HEK293T (cell line): Measurements from ENCODE around the gene SULT2B1.
"Not testable (repeated sequence)": the region's sequence is repeated elsewhere in the genome, so short reads cannot be mapped to it uniquely, and the experiment has no call there.

Source experiments
- CTCF ChIA-PET: fragments of 350-600 bp; formaldehyde crosslinking; extraction: SDS; loops from one replicate; lab custom pipeline; 2021; ENCODE audit warnings: antibody characterized with exemption, inconsistent platforms; lab: Yijun Ruan, JAX
- POLR2A ChIA-PET: fragments of 350-600 bp; formaldehyde crosslinking; extraction: SDS; loops from one replicate; lab custom pipeline; 2020; ENCODE audit warnings: antibody characterized with exemption, inconsistent platforms; lab: Yijun Ruan, JAX
- DNase-seq: peaks from one replicate; pipeline ENCODE4 v3.0.0; 2012; ENCODE audit warnings: mixed read lengths; ENCODE audit errors: extremely low spot score
- ARNT ChIP-seq: fragments of 450-650 bp; IDR thresholded peaks from 2 replicates; pipeline ENCODE4 v1.6.1; 2017; ENCODE audit warnings: mild to moderate bottlenecking
- BHLHE40 ChIP-seq: fragments of 450-650 bp; IDR thresholded peaks from 2 replicates; pipeline ENCODE4 v1.6.1; 2016; ENCODE audit warnings: mild to moderate bottlenecking, moderate library complexity, borderline replicate concordance
- CTBP1 ChIP-seq: fragments of 450-650 bp; IDR thresholded peaks from 2 replicates; pipeline ENCODE4 v1.6.1; 2016; ENCODE audit warnings: borderline replicate concordance
- ELF4 ChIP-seq: fragments of 450-650 bp; IDR thresholded peaks from 2 replicates; pipeline ENCODE4 v1.6.1; 2017; ENCODE audit warnings: antibody characterized with exemption
- FOXA1 ChIP-seq: fragments of 450-650 bp; IDR thresholded peaks from 2 replicates; pipeline ENCODE4 v1.6.1; 2016; ENCODE audit warnings: mild to moderate bottlenecking
- FOXK2 ChIP-seq: fragments of 450-650 bp; IDR thresholded peaks from 2 replicates; pipeline ENCODE4 v1.6.1; 2016; ENCODE audit warnings: mild to moderate bottlenecking
- FOXM1 ChIP-seq: fragments of 450-650 bp; IDR thresholded peaks from 2 replicates; pipeline ENCODE4 v1.6.1; 2017; ENCODE audit warnings: mild to moderate bottlenecking, borderline replicate concordance
- HDGF ChIP-seq: fragments of 450-650 bp; IDR thresholded peaks from 2 replicates; pipeline ENCODE4 v1.6.1; 2017; ENCODE audit warnings: antibody characterized with exemption, borderline replicate concordance
- L3MBTL2 ChIP-seq: fragments of 450-650 bp; conservative IDR thresholded peaks from 2 replicates; pipeline ENCODE4 v1.6.1; 2016; ENCODE audit warnings: mild to moderate bottlenecking
- LEF1 ChIP-seq: fragments of 450-650 bp; IDR thresholded peaks from 2 replicates; pipeline ENCODE4 v1.6.1; 2017; ENCODE audit warnings: mild to moderate bottlenecking, borderline replicate concordance
- NFRKB ChIP-seq: fragments of 450-650 bp; IDR thresholded peaks from 2 replicates; pipeline ENCODE4 v1.6.1; 2016; ENCODE audit warnings: mild to moderate bottlenecking, moderate library complexity
- SP1 ChIP-seq: fragments of 450-650 bp; IDR thresholded peaks from 2 replicates; pipeline ENCODE4 v1.6.1; 2017
- SUZ12 ChIP-seq: fragments of 450-650 bp; IDR thresholded peaks from 2 replicates; pipeline ENCODE4 v1.6.1; 2016; ENCODE audit warnings: mild to moderate bottlenecking
- TARDBP ChIP-seq: fragments of 450-650 bp; IDR thresholded peaks from 2 replicates; pipeline ENCODE4 v1.6.1; 2016
- ZNF384 ChIP-seq: fragments of 450-650 bp; IDR thresholded peaks from 2 replicates; pipeline ENCODE4 v1.6.1; 2016
- TF ChIP-seq, protein P1 (sequence below): fragments of 450-650 bp; IDR thresholded peaks from 2 replicates; pipeline ENCODE4 v1.6.1; 2016

SULT2B1 gene

DNA sequence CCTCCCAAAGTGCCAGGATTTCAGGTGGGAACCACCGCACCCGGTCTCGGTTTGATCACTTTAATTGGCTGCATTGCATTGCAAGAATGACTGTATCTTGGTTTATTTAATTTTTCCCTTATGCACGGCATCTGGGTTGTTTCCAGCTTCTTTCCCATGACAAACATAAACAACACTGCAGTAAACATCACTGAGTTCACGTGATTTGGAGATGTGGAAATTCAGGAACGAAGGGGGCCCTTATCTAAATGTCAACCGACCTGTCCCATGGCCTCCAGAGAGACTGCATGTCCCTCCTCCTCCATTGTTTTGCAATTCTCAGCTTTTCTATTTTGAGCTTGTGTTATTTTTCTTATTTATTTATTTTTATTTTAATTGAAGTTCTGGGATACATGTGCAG is 14.4 kb upstream of the SULT2B1 start:
- no peak for DNase-seq
- ChIA-PET POLR2A (no interaction called here), CTCF (no interaction called here)
- TF ChIP-seq FOXA1 (no peak), ZNF384 (no peak), FOXM1 (no peak), HDGF (no peak), SUZ12 (no peak), L3MBTL2 (no peak), ARNT (no peak), CTBP1 (no peak), ELF4 (no peak), SP1 (no peak), LEF1 (no peak), FOXK2 (no peak), TARDBP (no peak), BHLHE40 (no peak), NFRKB (no peak)
- TF ChIP-seq, protein P1, sequence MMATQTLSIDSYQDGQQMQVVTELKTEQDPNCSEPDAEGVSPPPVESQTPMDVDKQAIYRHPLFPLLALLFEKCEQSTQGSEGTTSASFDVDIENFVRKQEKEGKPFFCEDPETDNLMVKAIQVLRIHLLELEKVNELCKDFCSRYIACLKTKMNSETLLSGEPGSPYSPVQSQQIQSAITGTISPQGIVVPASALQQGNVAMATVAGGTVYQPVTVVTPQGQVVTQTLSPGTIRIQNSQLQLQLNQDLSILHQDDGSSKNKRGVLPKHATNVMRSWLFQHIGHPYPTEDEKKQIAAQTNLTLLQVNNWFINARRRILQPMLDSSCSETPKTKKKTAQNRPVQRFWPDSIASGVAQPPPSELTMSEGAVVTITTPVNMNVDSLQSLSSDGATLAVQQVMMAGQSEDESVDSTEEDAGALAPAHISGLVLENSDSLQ: no peak

DNA sequence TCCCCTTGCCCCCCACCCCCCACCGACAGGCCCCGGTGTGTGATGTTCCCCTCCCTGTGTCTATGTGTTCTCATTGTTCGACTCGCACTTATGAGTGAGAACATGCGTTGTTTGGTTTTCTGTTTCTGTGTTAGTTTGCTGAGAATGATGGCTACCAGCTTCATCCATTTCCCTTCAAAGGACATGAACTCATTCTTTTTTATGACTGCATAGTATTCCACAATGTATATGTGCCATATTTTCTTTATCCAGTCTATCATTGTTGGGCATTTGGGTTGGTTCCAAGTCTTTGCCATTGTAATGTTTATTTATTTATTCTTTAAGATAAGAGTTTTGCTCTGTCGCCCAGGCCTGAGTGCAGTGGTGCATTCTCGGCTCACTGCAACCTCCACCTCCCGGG is 13.9 kb upstream of the SULT2B1 start:
- POLR2A ChIA-PET, CTCF ChIA-PET, DNase-seq: not testable (repeated sequence)

DNA sequence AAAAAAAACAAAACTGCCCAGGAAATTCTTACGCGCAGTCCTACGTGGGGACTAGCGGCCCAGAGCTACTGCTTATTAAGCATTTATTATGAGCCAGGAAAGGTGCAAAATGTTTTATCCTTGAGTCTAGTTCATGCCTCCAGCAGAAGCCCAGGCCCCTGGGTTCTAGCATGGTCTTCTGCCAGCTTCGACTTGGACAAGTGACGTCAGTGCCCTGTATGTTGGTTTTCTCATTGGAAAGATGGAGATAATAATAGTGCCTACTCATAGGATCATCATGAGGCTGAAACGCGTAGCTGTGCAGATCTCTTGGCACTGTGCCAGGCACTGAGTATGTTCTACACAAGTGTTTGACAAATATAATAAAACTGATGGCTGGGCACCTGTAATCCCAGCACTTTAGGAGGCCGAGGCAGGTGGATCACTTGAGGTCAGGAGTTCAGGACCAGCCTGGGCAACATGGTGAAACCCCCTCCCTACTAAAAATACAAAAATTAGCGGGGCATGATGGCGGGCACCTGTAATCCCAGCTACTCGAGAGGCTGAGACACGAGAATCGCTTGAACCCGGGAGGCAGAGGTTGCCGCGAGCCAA is 12.4 kb upstream of the SULT2B1 start:
- TF ChIP-seq BHLHE40 (no peak), ZNF384 (no peak), ARNT (no peak)
- TF ChIP-seq, protein P1: no peak
- no peak for DNase-seq
- POLR2A ChIA-PET: interaction anchor here (1.2 to 2.1 kb wide), 2 partner anchors 14 to 26 kb away, joined by 5 to 10 read pairs; no protein-coding TSS in a partner anchor

DNA sequence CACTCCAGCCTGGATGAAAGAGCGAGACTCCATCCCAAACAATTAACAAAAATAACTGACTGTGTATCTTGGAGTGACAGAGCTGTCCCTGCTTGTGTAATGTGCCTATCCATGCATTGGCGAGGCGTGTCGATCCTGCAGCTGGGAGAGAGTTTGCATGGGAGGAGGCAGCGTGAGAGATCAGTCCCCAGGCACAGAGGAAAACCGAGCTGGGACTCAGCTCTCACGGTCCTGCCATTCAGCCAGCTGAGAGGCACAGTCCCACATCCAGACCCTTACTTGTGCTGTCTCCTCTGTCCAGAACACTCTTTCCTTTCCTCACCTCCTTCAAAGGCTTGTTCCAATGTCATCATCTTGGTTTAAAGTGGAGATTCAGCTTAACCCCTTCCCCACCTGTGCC is 11.9 kb upstream of the SULT2B1 start:
- no peak for TF ChIP-seq ZNF384
- TF ChIP-seq TARDBP: no peak
- TF ChIP-seq SP1: no peak
- no peak for TF ChIP-seq HDGF
- TF ChIP-seq, protein P1: no peak
- no peak for TF ChIP-seq LEF1
- no peak for TF ChIP-seq FOXA1
- TF ChIP-seq CTBP1: no peak
- POLR2A ChIA-PET: interaction anchor here (1.2 to 2.1 kb wide), 2 partner anchors 14 to 26 kb away, joined by 5 to 10 read pairs; no protein-coding TSS in a partner anchor
- peak; percentile 14 for DNase-seq
- CTCF ChIA-PET: no interaction called here

More for the DNA sequence above, 12.4 kb upstream of the SULT2B1 start:
- CTCF ChIA-PET: interaction anchor here (1.1 kb wide), 1 partner anchor 34 kb away, joined by 4 read pairs; no protein-coding TSS in a partner anchor

DNA sequence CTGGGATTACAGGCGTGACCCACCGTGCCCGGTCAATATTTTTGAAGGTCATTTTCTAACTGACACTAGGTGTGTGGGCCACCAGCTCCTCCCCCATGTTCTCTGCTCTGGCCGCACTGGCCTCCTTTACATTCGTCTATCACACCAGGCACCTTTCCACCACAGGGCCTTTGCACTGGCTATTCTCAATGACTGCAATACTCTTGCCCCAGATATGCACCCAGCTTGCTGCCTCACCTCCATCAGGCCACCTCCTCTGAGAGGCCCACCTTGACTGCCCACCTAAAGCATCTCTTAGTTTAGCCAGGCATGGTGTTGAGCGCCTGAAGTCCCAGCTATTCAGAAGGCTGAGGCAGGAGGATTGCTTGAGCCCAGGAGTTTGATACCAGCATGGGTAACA is 10.2 kb upstream of the SULT2B1 start:
- POLR2A ChIA-PET: no interaction called here

DNA sequence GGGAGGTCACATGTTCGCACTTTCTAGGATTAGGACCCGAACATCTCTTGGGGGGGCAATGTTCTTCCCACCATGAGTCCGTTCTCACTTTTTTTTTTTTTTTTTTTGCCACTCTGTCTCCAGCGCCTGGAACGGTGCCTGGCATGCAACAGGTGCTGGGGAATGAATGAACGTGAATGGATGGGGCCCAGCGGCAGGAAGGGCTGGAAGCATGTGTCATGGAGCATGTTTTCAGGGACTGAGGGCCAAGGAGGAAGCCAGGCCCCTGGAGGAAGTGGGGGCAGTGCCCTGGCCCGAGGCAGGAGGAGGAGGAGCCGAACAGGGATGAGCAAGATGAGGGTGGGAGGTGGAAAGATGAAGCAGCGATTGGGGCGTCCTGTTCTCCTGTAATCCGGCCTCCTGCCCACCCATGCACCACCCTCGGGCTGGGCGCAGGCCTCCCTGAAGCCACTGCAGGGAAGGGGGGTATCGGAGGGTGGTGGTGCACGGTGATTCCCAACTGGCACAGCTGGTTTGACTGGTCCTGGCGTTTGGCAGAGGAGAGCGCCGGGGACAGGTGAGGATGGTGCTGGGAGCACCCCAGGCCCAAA is 8.8 kb upstream of the SULT2B1 start:
- CTCF ChIA-PET: no interaction called here
- POLR2A ChIA-PET: no interaction called here
- peak; percentile 52; the same call in 1 of the 2 replicates for TF ChIP-seq ZNF384
- TF ChIP-seq FOXA1: no peak
- no peak for DNase-seq

More for the DNA sequence above, 10.2 kb upstream of the SULT2B1 start:
- TF ChIP-seq LEF1 (no peak), ARNT (no peak), NFRKB (no peak), TARDBP (no peak), ZNF384 (no peak), ELF4 (no peak), L3MBTL2 (no peak), BHLHE40 (no peak), SP1 (no peak)
- no peak for DNase-seq
- CTCF ChIA-PET: no interaction called here

DNA sequence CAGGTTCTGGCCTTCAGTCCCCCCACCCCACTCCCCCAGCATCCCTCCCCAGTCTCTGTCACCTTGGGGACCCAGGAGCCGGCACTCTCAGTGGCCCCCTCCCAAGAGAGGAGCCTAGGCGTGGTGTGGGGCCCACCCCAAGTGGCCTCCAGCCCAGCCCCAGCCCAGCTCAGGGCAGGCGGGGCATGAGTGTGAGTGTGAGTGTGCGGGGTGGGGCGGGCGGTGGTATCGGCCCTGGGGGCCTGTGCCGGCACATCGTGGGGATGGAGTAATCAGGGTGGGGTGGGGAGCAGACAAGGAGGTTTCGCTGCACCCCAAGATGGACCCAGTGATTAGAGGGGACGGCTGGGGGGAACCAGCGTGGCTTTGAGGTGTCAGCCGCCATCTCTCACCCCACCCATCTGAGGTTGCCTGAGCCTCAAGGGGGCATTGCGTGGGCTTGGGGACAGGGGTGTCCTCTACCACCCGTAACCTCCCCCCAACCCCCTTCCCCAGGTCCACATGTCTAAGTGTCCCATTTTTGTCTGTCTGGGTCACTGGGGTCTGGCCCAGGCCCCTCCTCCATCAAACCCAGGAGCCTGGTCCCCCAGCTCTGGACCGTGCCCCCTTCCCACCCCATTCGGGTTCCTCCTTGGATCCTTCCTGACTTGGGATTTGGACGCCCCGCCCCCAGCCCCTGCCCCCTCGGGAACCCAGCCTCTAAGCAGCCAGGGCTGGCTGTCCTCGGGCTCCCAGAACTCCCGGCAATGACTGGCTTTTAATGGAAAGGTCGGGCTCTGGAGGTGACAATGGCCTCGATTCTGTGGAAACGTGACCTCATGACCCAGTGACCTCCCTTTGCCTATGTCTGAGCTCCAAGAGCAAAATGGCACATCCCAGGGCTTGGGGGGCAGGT is 6.9 kb upstream of the SULT2B1 start:
- POLR2A ChIA-PET: no interaction called here
- no peak for DNase-seq
- TF ChIP-seq FOXA1 (no peak), SUZ12 (no peak), FOXM1 (no peak), ZNF384 (no peak), HDGF (no peak), SP1 (no peak), BHLHE40 (no peak), CTBP1 (no peak), ARNT (no peak), ELF4 (no peak), FOXK2 (no peak), LEF1 (no peak), NFRKB (no peak)
- TF ChIP-seq, protein P1: no peak
- CTCF ChIA-PET: no interaction called here
